GM12892 (cell line): ENCODE data around the gene ICOS.

Experiments used
- POLR2A ChIP-seq: IDR thresholded peaks from 2 replicates; pipeline ENCODE4 v1.6.1; 2011; ENCODE audit warnings: low read depth, low read length, control low read depth
- TAF1 ChIP-seq: IDR thresholded peaks from 2 replicates; pipeline ENCODE4 v1.6.1; 2011; ENCODE audit warnings: low read depth, mild to moderate bottlenecking, control low read depth, low read length, borderline replicate concordance

- no peak for TF ChIP-seq TAF1
- TF ChIP-seq POLR2A: no peak
Measured at GRCh38 chr2:203915256-203915655, 21.3 kb upstream of the ICOS start.
